ENCODE measurements around the gene ZNF799. TPM values are rescaled to one million over a fixed set of nuclear protein-coding genes. Genes with fewer than 3 reads are reported as not detected.
"Not testable (repeated sequence)": the region's sequence is repeated elsewhere in the genome, so short reads cannot be mapped to it uniquely, and the experiment has no call there.

Gene ZNF799
- total RNA-seq = 10 to 100 TPM in 1 of 4 donors, 1 to 10 TPM in 3; 3.1 to 11.0 (median 4.2) TPM

- ATAC-seq (ENCODE audit: low FRiP score) (peak; percentile 98), DNase-seq (ENCODE audit: low spot score) (peak; percentile 93)
- no peak for TF ChIP-seq CTCF (IDR thresholded peaks at IDR 0.05)
Observed at GRCh38 chr19:12400633-12401502, at the start of gene ZNF799. Gene ZNF799, minus strand, starts transcription at chr19:12401271. Its CDS starts 201 bp downstream, at chr19:12401070.

GRCh38 chr19:12450844-12451243, 49.8 kb upstream of the ZNF799 start:
- DNase-seq (ENCODE audit: low spot score) (no peak), ATAC-seq (ENCODE audit: low FRiP score) (no peak)
- no peak for TF ChIP-seq CTCF (IDR thresholded peaks at IDR 0.05)

- ATAC-seq (ENCODE audit: low FRiP score) = no peak
- no peak for DNase-seq (ENCODE audit: low spot score)
- TF ChIP-seq CTCF (IDR thresholded peaks at IDR 0.05) = no peak
Observed at GRCh38 chr19:12448808-12449207, 47.7 kb upstream of the ZNF799 start.

- TF ChIP-seq CTCF (IDR thresholded peaks at IDR 0.05) = no peak
- peak; percentile 98 for DNase-seq (ENCODE audit: low spot score)
- peak; percentile 100 for ATAC-seq (ENCODE audit: low FRiP score)
Observed at GRCh38 chr19:12440541-12441316, 39.7 kb upstream of the ZNF799 start, which contains the start of gene ZNF443. Gene ZNF443, minus strand, starts transcription at chr19:12441021. Its CDS starts 107 bp downstream, at chr19:12440914.

GRCh38 chr19:12439686-12440540, 38.8 kb upstream of the ZNF799 start:
- DNase-seq (ENCODE audit: low spot score) = not testable (repeated sequence)
- peak; percentile 22 for ATAC-seq (ENCODE audit: low FRiP score)

- DNase-seq (ENCODE audit: low spot score); ATAC-seq (ENCODE audit: low FRiP score): not testable (repeated sequence)
Observed at GRCh38 chr19:12430726-12431299, 29.7 kb upstream of the ZNF799 start.

GRCh38 chr19:12425888-12426274, 24.8 kb upstream of the ZNF799 start:
- DNase-seq (ENCODE audit: low spot score) (no peak), ATAC-seq (ENCODE audit: low FRiP score) (no peak)
- no peak for TF ChIP-seq CTCF (IDR thresholded peaks at IDR 0.05)
